GM19395 (cell line): ENCODE measurements around the gene TBK1.

ENCODE experiments used
- ATAC-seq: cut with Tn5 transposase; IDR thresholded peaks from one replicate; pipeline ENCODE4 v1.9.1; 2021; ENCODE audit warnings: mild to moderate bottlenecking, moderate library complexity; ENCODE audit not compliant: unreplicated experiment

Gene TBK1

GRCh38 chr12:64450711-64451486, 1.0 kb upstream of the TBK1 start:
- ATAC-seq = peak; percentile 21

GRCh38 chr12:64452559-64453329, 824 bp downstream of the TBK1 start:
- ATAC-seq = peak; percentile 3

- ATAC-seq = no peak
These were observed 3.6 kb downstream of the TBK1 start for GRCh38 chr12:64455506-64455905.

GRCh38 chr12:64456119-64456518, 4.2 kb downstream of the TBK1 start:
- no peak for ATAC-seq

- no peak for ATAC-seq
These were observed 5.1 kb downstream of the TBK1 start for GRCh38 chr12:64457032-64457431.

- ATAC-seq = no peak
These were observed 5.5 kb downstream of the TBK1 start for GRCh38 chr12:64457466-64457865.

- no peak for ATAC-seq
These were observed 6.0 kb downstream of the TBK1 start for GRCh38 chr12:64457923-64458322.

GRCh38 chr12:64459394-64459891, 7.5 kb downstream of the TBK1 start:
- peak; percentile 65 for ATAC-seq

GRCh38 chr12:64461634-64462414, 9.9 kb downstream of the TBK1 start:
- no peak for ATAC-seq

- ATAC-seq = no peak
These were observed 14.3 kb downstream of the TBK1 start for GRCh38 chr12:64466178-64466577.

- ATAC-seq = no peak
These were observed 17.0 kb downstream of the TBK1 start for GRCh38 chr12:64468966-64469365.

- no peak for ATAC-seq
These were observed 17.7 kb downstream of the TBK1 start for GRCh38 chr12:64469455-64470142.

- ATAC-seq = no peak
These were observed 18.6 kb downstream of the TBK1 start for GRCh38 chr12:64470495-64470894.

- ATAC-seq = no peak
These were observed 21.3 kb downstream of the TBK1 start for GRCh38 chr12:64473176-64473575.

GRCh38 chr12:64475518-64475917, 23.6 kb downstream of the TBK1 start:
- no peak for ATAC-seq

GRCh38 chr12:64476844-64477243, 24.9 kb downstream of the TBK1 start:
- no peak for ATAC-seq

- no peak for ATAC-seq
These were observed 26.7 kb downstream of the TBK1 start for GRCh38 chr12:64478661-64479060.

GRCh38 chr12:64480148-64480547, 28.2 kb downstream of the TBK1 start:
- ATAC-seq = no peak

- ATAC-seq = no peak
These were observed 34.7 kb downstream of the TBK1 start for GRCh38 chr12:64486657-64487056.

GRCh38 chr12:64491718-64492117, 39.8 kb downstream of the TBK1 start:
- ATAC-seq = no peak

GRCh38 chr12:64493513-64493912, 41.6 kb downstream of the TBK1 start:
- ATAC-seq = no peak
